GOT3 (cell line): ENCODE data around the gene INPP4B.

Experiments used
- DNase-seq: peaks from one replicate; lab custom pipeline; 2025; ENCODE audit warnings: mixed read lengths; lab: John Stamatoyannopoulos, UW

INPP4B gene

DNA sequence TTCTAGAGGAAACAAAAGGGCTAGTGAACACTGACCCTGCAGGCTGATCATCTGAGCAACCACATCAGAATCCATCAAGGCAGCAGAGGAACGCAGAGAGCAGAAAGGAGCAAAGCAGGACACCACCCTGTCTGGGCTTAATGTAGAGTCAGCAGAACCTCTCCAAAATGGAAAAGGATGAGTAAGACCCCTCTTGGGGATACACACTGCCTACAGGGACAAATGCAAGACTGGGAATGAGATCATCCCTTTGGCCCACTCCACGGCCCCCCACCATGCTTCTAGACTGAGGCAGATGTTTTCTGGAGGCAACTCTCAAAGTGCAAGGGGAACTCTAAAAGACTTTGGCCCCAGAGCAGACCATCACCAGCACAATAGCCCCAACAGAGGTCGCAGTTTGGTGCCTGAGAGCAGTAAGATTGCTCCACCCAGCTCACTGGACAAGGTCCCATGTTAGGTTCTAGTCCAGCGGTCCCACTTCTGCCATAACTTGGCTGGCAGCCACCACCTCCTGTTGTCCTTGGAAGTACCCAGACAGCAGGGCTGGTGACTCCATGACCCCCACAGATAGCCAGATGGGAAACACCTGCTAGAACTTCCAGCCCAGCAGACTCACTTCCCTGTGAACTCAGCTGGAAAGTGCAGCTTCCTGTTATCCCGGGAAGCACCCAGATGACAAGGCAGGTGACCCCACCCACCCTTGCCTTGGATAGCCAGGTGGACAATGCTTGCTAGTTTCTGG is 372.7 kb downstream of the INPP4B start:
- DNase-seq = no peak

DNA sequence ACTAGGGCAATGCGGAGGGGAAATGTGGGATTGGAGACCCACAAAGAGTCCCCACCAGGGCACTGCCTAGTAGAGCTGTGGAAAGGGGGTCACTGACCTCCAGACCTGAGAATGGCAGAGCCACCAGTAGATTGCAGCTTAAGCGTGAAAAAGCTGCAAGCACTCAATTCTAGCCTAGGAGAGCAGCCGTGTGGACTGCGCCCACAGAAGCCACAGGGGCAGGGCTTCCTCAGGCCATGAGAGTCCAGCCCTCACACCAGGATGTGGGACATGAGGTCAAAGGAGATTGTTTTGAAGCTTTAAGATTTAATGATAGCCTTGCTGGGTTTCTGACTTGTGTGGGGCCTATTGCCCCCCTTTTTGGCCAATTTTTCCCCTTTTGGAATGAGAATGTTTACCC is 379.0 kb downstream of the INPP4B start:
- DNase-seq = no peak

- DNase-seq = no peak
These were observed 380.6 kb downstream of the INPP4B start for GRCh38 chr4:142465526-142465925.

DNA sequence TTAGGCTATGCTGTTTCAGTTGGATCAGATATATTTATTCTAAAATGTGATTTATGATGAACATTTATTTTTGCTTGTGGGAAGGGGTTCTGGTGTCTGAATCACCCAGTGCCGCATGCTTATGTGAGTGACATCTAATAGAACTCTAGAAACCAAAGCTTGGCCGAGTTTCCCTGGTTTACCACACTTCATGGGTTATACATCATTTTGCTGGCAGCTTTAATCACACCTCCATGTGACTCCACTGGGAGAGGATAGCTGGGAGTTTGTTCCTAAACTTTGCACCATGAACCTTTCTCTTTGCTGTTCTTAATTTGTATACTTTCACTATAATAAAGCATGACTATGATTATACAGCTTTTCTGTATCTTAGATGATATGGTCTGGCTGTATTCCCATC is 382.9 kb downstream of the INPP4B start:
- no peak for DNase-seq

- no peak for DNase-seq
These were observed 393.8 kb downstream of the INPP4B start for GRCh38 chr4:142452161-142452855.

- DNase-seq = no peak
These were observed 396.2 kb downstream of the INPP4B start for GRCh38 chr4:142449771-142450373.

GRCh38 chr4:142447009-142447408 is 399.1 kb downstream of the INPP4B start:
- DNase-seq = no peak

GRCh38 chr4:142443469-142443868 is 402.6 kb downstream of the INPP4B start:
- no peak for DNase-seq

DNA sequence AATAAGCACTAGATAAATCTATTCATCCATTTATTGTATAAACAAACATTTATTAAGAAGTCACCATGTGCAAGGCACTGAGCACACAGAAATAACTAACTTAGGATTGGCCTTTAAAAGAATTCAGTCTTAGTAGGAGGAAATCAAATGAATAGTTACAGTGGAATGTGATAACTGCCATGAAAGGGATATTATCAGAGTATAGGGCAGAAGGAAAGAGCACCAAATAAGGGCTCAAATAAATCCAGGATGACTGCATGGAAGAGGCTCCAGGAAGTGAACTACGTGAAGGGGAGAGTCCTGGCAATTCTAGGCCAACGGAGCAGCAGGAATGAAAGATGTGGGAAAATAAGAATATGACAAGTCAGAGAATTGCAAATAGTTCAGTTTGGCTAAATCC is 406.0 kb downstream of the INPP4B start:
- no peak for DNase-seq

- no peak for DNase-seq
These were observed 410.4 kb downstream of the INPP4B start for GRCh38 chr4:142435599-142436235.

DNA sequence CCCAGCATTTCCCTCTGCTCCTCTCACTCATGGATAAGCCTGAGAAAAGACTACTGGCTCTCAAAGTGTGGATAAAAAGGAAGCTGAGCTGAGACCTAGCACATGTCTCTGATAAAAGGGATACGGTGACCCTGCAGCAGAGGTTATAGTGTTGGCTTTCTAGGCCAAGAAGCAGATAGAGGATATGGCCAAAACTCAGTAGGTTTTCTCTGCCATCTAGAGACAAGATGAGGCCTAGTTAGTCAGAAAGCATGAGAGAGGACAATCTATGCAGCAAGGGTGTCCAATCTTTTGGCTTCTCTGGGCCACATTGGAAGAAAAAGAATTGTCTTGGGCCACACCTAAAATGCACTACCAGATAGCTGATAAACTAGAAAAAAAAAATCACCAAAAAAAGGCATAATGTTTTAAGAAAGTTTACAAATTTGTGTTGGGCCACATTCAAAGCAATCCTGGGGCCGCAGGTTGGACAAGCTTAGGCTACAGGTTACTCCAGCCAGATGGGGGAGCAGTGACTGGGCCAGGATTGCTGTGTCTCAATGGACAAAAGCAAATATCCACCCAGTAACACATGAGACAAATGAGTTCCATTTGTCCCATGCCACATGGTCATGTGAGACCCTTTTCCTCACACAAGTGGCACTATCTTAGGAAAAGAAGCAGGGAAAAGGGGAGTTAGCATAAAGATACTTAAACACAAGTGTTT is 411.4 kb downstream of the INPP4B start:
- DNase-seq = no peak

DNA sequence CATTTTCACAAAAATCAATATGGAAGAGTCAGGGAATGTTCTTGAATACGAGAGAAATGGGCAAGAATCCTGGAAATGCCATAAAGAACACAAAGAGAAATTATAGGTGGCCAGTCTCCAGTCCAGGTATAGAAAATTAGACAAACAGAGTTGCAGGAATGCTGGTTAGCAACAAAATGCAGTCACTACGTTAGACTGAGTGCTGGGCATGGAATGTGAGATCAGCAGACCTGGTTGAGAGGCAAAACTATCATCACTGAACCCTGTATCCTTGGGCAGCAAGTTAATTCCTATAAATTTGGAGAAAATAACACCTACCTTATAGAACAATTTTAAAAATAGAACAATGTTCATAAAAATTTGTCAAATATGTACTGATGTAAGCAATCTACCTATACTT is 417.4 kb downstream of the INPP4B start:
- DNase-seq = no peak

GRCh38 chr4:142427456-142427855 is 418.6 kb downstream of the INPP4B start:
- DNase-seq = no peak

- no peak for DNase-seq
These were observed 422.2 kb downstream of the INPP4B start for GRCh38 chr4:142423861-142424260.

- DNase-seq = no peak
These were observed 425.6 kb downstream of the INPP4B start for GRCh38 chr4:142420311-142421095.

- DNase-seq = no peak
These were observed 426.4 kb downstream of the INPP4B start for GRCh38 chr4:142419712-142420111.

DNA sequence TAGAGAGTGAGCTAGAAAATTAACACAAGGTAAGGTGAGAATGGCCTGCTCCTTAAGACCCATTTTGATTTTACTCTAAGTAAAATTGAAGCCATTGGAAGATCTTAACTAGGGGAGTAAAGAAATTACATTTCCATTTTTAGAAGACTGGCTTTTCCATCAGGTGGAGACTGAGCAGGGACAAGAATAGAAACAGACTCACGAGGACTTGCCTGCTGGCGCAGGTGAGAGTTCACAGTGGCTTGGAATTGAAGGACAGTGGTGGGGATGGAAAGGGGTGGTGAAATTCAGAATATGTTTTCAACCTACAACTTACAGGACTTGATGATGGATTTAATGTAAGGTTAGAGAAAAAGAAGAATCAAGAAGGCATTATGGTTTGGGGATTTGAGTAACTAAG is 427.4 kb downstream of the INPP4B start:
- no peak for DNase-seq

GRCh38 chr4:142416711-142417275 is 429.3 kb downstream of the INPP4B start:
- no peak for DNase-seq

DNA sequence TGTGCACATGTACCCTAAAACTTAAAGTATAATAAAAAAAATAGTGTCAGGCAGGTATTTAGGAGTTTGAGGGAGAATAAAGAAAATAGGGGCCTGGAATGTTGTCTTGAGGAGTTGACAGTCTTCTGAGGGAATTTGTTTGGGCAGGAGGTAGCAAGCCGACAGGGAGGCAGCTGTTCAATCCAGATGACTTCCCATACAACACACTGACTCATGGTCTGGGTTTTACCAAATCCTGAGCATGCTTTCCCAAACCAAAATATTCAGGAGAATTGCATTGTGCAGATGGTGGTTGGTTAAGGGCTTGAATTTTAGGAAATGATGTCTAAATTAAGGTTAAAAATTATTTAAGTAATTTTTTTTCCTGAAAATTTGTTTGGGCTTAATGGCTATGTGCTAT is 430.0 kb downstream of the INPP4B start:
- no peak for DNase-seq

DNA sequence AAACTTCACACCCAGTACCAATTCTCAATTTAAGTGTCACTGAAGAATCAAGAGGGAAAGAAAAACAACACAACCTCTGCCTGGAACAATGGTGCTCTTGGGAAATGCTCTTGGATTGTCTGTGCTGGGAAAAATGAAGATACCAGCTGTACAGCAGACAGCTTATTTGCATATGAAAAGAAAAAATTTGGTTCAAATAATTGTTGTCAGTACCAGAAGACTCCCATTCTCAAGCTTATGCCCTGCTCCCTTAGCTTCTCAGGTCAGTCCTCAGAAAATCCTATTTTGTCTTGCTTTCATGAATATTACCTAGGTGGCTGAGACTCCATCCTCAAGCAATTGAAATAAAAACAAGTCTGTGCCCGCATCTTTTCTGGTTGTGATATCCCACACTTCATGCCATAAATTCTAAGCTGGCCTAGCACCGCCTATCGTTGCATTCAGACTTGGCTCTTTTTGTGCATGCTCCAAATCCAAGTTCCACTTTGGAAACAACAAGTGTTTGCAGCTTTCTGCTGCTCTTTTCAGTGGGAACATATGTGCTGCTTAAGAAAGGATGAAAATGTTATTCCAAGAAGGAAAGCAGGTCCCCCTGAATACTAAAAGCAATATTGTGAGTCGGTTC is 431.6 kb downstream of the INPP4B start:
- no peak for DNase-seq

- no peak for DNase-seq
These were observed 432.6 kb downstream of the INPP4B start for GRCh38 chr4:142413485-142413884.
